Gastrocnemius medialis (tissue), 4 donors: Measurements from ENCODE around the gene LDLRAD4.

Source experiments
- CTCF ChIP-seq, 5 experiments: fragments of 450-650 bp in 3 of 5; fragments of 200-600 bp in 2 of 5; sonication (generic) in 2 of 5; IDR thresholded peaks in 4 of 5; conservative IDR thresholded peaks in 1 of 5; 1 replicate in 4 of 5; 2 replicates in 1 of 5; pipeline ENCODE4 v1.5.1; 2016 to 2019; ENCODE audit warnings: antibody characterized with exemption in 5 of 5, mild to moderate bottlenecking in 3 of 5, moderate library complexity in 3 of 5
- POLR2A ChIP-seq, 2 donors: fragments of 450-650 bp; IDR thresholded peaks; one replicate each; pipeline ENCODE4 v1.6.1; 2017; ENCODE audit warnings: antibody characterized with exemption in 2 of 2, mild to moderate bottlenecking in 2 of 2, moderate library complexity in 2 of 2

- TF ChIP-seq POLR2A (IDR thresholded peaks at IDR 0.05) (no peak), CTCF (IDR thresholded peaks at IDR 0.05 in 4 of 5, conservative IDR thresholded peaks at IDR 0.05 in 1 of 5) (no peak)
Measured at GRCh38 chr18:13392899-13393298, 174.3 kb downstream of the LDLRAD4 start.
